Measurements from ENCODE around the gene PSME2. TPM values are rescaled to one million over a fixed set of nuclear protein-coding genes. Genes with fewer than 3 reads are reported as not detected.

The PSME2 gene
- total RNA-seq, 4 donors from 2014 or later = 39.3 to 75.2 (median 47.0) TPM

DNA sequence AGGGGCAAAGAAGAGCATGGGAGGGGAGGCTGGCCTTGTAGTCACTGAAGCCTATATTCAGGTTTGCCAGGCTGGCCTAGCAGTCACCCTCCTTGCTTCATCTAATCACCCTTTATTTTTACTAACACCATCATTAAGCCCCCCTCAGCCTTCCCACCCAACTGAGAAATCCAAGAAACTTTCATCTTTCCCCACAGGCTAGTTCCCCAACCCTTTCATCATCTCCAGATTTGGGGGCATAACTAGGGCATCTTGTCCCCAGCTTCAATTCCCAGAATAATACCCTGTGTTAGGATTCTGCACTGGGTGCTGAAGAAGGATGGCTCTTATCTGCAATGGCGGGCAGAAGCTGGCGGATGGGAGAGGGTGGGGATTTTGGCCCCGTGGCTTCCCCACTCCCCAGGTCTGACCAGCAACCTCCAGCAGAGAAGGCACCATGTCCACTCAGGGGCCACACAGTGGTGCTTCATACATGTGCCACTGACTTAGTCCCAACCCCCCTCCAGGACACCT is 45.4 kb downstream of the PSME2 start:
- Histone ChIP-seq H3K36me3 (peaks cover 35% of the 10 kb centered on the region), H3K4me1 (no peaks in the 10 kb centered on the region), H3K4me3 (no peak overlapping the region), H3K27me3 (no peaks in the 10 kb centered on the region), H3K27ac (no peak overlapping the region), H3K9me3 (no peaks in the 10 kb centered on the region)
- TF ChIP-seq EP300 (IDR thresholded peaks at IDR 0.05) (no peak), POLR2A (IDR thresholded peaks at IDR 0.05) (no peak), POLR2AphosphoS5 (IDR thresholded peaks at IDR 0.05) (no peak), CTCF (IDR thresholded peaks at IDR 0.05) (no peak)
- WGBS = 86% methylated on average over 3 of the region's 3 CpGs
- DNase-seq (ENCODE audit: low spot score in 2 of 2) = no peak

- Histone ChIP-seq H3K27me3 (no peaks in the 10 kb centered on the region), H3K4me1 (peaks cover 5% of the 10 kb centered on the region), H3K4me3 (no peak overlapping the region), H3K36me3 (peaks cover 35% of the 10 kb centered on the region), H3K27ac (no peak overlapping the region), H3K9me3 (no peaks in the 10 kb centered on the region)
- no peak for DNase-seq (ENCODE audit: low spot score in 2 of 2)
- TF ChIP-seq POLR2AphosphoS5 (IDR thresholded peaks at IDR 0.05) (no peak), CTCF (IDR thresholded peaks at IDR 0.05) (no peak), EP300 (IDR thresholded peaks at IDR 0.05) (no peak), POLR2A (IDR thresholded peaks at IDR 0.05) (no peak)
- 84% methylated on average over 4 of the region's 4 CpGs for WGBS
Observed at GRCh38 chr14:24100197-24100981, 46.0 kb downstream of the PSME2 start.

GRCh38 chr14:24098927-24099813 is 47.2 kb downstream of the PSME2 start:
- no peak for DNase-seq (ENCODE audit: low spot score in 2 of 2)
- Histone ChIP-seq H3K27ac (no peak overlapping the region), H3K9me3 (no peaks in the 10 kb centered on the region), H3K4me1 (peaks cover 14% of the 10 kb centered on the region), H3K27me3 (no peaks in the 10 kb centered on the region), H3K36me3 (peaks cover 35% of the 10 kb centered on the region), H3K4me3 (no peak overlapping the region)
- 73% methylated on average over 8 of the region's 17 CpGs for WGBS
- TF ChIP-seq CTCF (IDR thresholded peaks at IDR 0.05) (no peak), POLR2A (IDR thresholded peaks at IDR 0.05) (no peak), EP300 (IDR thresholded peaks at IDR 0.05) (no peak), POLR2AphosphoS5 (IDR thresholded peaks at IDR 0.05) (no peak)

- no peak overlapping the region for H3K27ac ChIP-seq
- no peak for TF ChIP-seq EP300 (IDR thresholded peaks at IDR 0.05)
- TF ChIP-seq POLR2AphosphoS5 (IDR thresholded peaks at IDR 0.05) = no peak
- TF ChIP-seq CTCF (IDR thresholded peaks at IDR 0.05) = no peak
- TF ChIP-seq POLR2A (IDR thresholded peaks at IDR 0.05) = no peak
- no peaks in the 10 kb centered on the region for H3K9me3 ChIP-seq
- peaks cover 20% of the 10 kb centered on the region for H3K4me1 ChIP-seq
- 91% methylated on average over 12 of the region's 16 CpGs for WGBS
- no peaks in the 10 kb centered on the region for H3K27me3 ChIP-seq
- H3K36me3 ChIP-seq = peaks cover 33% of the 10 kb centered on the region
- H3K4me3 ChIP-seq = no peak overlapping the region
- no peak for DNase-seq (ENCODE audit: low spot score in 2 of 2)
Observed at GRCh38 chr14:24098229-24098926, 48.0 kb downstream of the PSME2 start.

All from suprapubic skin (tissue), 4 donors.